HL-60 (cell line): ENCODE data around the gene RBPJ.

Experiments
- CTCF ChIP-seq: IDR thresholded peaks from one replicate; pipeline ENCODE4 v1.5.1; 2011; ENCODE audit warnings: low read length, control low read depth, inconsistent platforms; ENCODE audit not compliant: insufficient read depth
- POLR2AphosphoS5 ChIP-seq: IDR thresholded peaks from 2 replicates; pipeline ENCODE4 v1.6.1; 2012; ENCODE audit warnings: low read depth

- TF ChIP-seq CTCF (no peak), POLR2AphosphoS5 (no peak)
Measured at GRCh38 chr4:26425953-26426352, 105.1 kb downstream of the RBPJ start.
